GM18858 (cell line): ENCODE results near the gene SOS2.
"Not testable (repeated sequence)": the region's sequence is repeated elsewhere in the genome, so short reads cannot be mapped to it uniquely, and the experiment has no call there.

ENCODE experiments used
- ATAC-seq: cut with Tn5 transposase; IDR thresholded peaks from one replicate; pipeline ENCODE4 v1.9.1; 2021; ENCODE audit not compliant: unreplicated experiment

Gene SOS2

DNA sequence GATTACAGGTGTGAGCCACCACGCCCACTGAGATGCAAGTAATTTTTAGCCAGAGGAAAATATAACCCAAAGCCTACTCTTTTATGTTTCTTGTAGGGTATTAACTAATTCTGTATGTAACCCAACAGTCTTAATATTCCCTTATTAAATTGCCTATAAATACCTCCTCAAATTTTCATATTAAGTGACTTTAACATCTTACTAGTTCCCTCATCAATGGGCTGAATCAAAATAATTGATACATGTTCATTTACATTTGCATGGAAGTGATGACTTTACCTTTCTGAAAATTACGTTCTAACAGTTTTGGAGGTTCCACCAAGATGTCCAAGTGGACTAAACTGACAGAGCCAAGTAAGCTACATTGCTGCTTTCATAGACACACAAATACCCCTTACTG is 3.1 kb downstream of the SOS2 start:
- ATAC-seq = no peak

DNA sequence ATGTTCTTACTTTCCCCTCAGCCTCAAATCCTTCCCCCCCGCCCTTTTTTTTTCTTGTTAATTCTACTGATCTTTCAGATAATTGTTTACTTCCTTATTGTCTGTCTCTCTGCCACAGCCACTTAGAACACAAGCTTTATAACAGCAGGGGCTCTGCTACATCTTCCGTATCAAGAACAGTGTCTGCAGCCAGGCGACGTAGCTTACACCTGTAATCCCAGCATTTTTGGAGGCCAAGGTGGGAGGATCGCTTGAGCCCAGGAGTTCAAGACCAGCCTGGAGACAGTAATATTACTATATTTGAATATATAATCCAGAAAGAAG is 5.4 kb downstream of the SOS2 start:
- no peak for ATAC-seq

GRCh38 chr14:50225067-50225973 is 6.1 kb downstream of the SOS2 start:
- ATAC-seq = no peak

- ATAC-seq = no peak
These were observed 9.2 kb downstream of the SOS2 start for GRCh38 chr14:50222055-50222613.

DNA sequence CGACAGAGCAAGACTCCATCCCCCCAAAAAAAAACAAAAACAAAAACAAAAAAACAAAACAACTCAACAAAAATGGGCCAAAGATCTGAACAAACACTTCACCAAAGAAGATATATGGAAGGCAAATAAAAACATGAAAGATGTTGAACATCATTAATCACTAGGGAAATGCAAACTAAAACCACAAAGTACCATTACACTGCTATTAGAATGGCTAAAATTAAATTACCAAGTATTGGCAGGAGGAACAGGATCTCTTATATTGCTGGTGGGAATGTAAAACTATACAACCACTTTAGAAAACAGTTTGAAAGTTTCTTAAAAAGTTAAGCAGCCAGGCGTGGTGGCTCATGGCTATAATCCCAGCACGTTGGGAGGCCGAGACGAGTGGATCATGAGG is 12.9 kb downstream of the SOS2 start:
- no peak for ATAC-seq

GRCh38 chr14:50215416-50215815 is 16.0 kb downstream of the SOS2 start:
- no peak for ATAC-seq

DNA sequence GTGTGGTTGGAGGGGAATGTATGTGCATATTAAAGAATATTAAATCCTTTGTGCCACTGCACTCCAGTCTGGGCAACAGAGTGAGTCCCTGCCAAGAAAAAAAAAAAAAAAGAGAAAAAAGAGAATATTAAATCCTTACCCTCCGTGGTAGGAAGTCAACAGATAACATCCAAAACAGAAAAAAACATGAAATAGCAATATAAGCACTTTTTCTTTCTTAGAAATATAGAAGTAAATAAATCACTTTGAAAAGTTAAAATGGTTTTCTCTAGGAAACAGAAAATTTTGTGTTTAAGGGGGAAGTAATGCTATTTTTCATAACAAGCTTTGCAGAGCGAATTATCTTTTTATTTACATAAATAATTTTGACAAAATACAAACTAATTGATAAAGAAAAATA is 17.6 kb downstream of the SOS2 start:
- no peak for ATAC-seq

- no peak for ATAC-seq
These were observed 18.7 kb downstream of the SOS2 start for GRCh38 chr14:50212726-50213125.

GRCh38 chr14:50210074-50210473 is 21.3 kb downstream of the SOS2 start:
- ATAC-seq = no peak

- ATAC-seq = no peak
These were observed 32.9 kb downstream of the SOS2 start for GRCh38 chr14:50198499-50198898.

DNA sequence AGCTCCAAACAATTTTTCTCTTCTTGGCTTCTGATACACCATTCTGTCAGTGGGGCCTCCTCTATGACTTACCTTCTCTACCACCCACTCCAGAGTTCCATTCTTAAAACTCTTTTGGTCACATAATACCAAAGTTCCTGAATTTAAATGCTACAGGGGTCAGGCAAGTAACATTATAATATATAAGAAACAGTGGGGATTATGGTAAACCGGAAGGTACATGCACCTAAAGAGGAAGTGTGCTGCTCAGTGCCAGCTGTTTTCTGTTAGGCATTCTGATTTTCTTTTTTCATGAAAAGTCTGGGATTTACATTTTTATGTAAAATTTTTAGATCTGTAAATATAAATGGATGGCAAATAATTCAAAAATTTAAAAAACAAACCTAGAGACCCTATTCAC is 39.9 kb downstream of the SOS2 start:
- ATAC-seq = no peak

GRCh38 chr14:50186107-50186506 is 45.3 kb downstream of the SOS2 start:
- ATAC-seq = no peak

DNA sequence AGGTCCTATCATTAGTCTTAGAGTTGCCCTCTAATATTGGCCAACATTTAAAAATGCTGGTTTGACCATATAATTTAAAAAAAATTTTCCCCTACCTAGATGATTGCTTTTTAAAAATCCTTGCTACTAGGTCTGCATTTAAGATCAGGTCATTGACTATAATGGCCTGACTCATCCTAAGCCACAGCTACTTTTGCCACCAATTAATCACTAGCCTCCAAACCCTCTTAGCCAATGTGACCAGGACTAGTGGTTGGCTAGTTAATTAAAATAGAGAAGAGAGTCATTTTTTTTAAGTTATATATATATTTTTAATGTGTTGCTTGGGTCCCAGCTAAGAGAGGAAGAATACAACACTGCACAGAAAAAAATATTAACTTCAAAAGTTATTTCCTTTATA is 57.5 kb downstream of the SOS2 start:
- no peak for ATAC-seq

DNA sequence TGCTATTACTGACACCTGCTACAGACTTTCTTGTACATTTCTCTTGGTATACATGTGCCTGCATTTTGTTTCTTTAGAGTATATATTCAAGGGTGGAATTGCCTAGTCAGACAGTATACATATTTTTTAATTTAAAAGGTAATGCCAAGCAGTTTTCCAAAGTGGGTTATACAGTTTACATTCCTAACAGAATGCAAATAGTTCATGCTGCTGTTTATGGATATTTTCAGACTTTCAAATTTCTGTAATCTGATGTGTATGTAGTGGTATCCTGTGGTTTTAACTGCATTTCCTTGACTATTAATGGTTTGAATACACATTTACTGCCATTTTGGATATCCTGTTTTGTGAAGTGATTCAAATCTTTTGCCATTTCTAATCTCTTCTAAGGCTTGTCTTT is 59.5 kb downstream of the SOS2 start:
- ATAC-seq = no peak

GRCh38 chr14:50167381-50167780 is 64.0 kb downstream of the SOS2 start:
- ATAC-seq = not testable (repeated sequence)

DNA sequence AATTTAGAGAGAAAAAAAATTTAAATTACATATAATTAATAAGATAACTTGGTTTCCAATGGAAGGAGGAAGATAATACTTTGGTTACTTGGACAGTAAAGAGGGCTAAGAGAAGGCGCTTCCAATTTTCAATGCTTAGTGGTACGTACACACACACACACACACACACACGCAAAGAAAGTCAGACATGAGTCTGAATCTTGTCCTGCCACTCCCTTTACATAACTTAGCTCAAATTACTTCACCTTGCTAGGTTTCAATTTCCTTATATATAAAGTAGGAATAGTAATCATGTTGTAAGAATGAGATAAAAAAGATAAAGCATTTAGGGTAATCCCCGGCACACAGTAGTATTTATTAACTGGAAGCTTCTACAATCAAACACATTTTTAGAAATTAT is 75.3 kb downstream of the SOS2 start:
- no peak for ATAC-seq

- no peak for ATAC-seq
These were observed 82.6 kb downstream of the SOS2 start for GRCh38 chr14:50148799-50149198.

GRCh38 chr14:50139192-50139591 is 92.2 kb downstream of the SOS2 start:
- no peak for ATAC-seq

DNA sequence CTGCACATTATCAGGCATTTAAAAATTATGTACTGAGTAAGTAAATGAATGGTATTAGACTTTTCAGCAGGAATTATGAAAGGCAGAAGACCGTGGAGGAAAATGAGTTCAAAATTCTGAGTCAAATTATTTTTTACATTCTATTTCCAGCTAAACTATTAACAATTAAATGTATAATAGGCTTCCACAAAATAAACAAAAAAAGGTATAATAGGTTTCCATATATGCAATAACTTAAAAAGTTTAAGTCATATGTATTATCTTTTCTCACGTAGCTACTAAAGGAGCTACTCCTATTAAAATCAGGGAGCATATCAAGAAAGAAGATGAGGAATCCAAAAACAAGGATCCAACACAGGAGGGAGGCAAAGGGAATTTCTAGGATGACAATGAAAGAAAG is 103.6 kb downstream of the SOS2 start:
- ATAC-seq = no peak

DNA sequence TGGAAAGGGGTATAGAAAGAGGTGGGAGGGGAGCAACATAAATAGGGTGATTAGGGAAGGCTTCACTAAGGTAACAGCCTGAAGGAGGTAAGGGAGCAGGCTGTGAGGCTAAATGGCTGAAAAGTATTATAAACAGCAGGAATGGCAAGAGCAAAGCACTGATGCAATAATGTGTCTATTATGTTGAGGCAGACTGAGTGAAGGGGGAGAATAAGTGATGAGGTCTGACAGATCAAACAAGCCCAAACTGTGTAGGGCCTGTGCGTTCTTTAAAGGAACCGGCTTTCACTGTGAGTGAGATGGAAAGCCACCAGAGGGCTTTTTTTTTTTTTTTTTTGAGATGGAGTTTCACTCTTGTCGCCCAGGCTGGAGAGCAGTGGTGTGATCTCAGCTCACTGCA is 108.3 kb downstream of the SOS2 start:
- ATAC-seq = no peak

DNA sequence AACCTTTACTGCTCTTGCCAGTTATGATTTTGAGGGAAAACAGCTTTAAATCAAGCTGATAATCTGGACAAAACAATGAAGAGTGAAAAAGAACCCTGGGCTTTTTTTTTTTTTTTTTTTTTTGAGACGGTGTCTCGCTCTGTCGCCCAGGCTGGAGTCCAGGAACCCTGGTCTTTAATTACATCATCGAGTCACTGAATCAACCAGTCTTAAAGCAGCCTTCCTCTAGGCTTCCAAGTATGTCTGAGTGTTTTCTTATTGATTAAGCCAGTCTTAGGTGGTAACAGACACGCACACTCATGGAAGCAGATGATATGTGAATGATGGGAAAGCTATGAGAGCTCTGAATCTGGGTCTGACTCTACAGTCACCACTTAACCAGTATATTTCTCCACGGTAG is 109.1 kb downstream of the SOS2 start:
- no peak for ATAC-seq

DNA sequence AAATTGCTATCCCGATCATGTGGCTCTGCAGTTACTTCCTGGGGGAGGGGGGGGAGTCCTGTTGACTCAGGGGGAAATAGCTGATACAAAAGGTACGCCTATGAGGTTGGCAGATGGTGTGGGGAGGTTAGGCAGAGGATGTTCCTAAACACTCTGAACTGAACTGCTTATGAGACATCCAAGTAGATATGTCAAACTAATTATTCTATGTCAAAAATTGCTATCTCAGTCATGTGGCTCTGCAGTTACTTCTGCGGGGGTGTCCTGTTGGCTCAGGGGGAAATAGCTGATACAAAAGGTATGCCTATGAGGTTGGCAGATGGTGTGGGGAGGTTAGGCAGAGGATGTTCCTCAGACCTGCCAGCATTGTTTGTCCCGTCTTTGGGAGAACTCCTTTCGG is 109.9 kb downstream of the SOS2 start:
- no peak for ATAC-seq

- no peak for ATAC-seq
These were observed 113.9 kb downstream of the SOS2 start for GRCh38 chr14:50117456-50117855.
